ENCODE measurements around the gene TBC1D22A. TPM values are rescaled to one million over a fixed set of nuclear protein-coding genes. Genes with fewer than 3 reads are reported as not detected.

TBC1D22A gene
- total RNA-seq, 4 donors from 2014 or later, result 9.2 to 45.3 (median 22.8) TPM

GRCh38 chr22:47042861-47043496 is 280.5 kb downstream of the TBC1D22A start:
- no peak for DNase-seq
- H3K4me3 ChIP-seq, result no peak overlapping the region

GRCh38 chr22:47043835-47044721 is 281.6 kb downstream of the TBC1D22A start:
- TF ChIP-seq POLR2A (IDR thresholded peaks at IDR 0.05) (no peak), CTCF (IDR thresholded peaks at IDR 0.05) (no peak)
- intact Hi-C loops (cut with DNase I; ENCODE audit: low total_unique reads), result no loop called here
- Histone ChIP-seq H3K36me3 (no peaks in the 10 kb centered on the region), H3K4me3 (no peak overlapping the region), H3K27ac (no peak overlapping the region), H3K27me3 (no peaks in the 10 kb centered on the region), H3K4me1 (no peaks in the 10 kb centered on the region), H3K9me3 (no peaks in the 10 kb centered on the region)
- DNase-seq, result no peak

More at GRCh38 chr22:47042861-47043496, 280.5 kb downstream of the TBC1D22A start:
- no peak overlapping the region for H3K27ac ChIP-seq
- H3K9me3 ChIP-seq, result no peaks in the 10 kb centered on the region
- H3K4me1 ChIP-seq, result no peaks in the 10 kb centered on the region
- no peaks in the 10 kb centered on the region for H3K27me3 ChIP-seq
- intact Hi-C loops (cut with DNase I; ENCODE audit: low total_unique reads), result no loop called here
- no peak for TF ChIP-seq POLR2A (IDR thresholded peaks at IDR 0.05)
- TF ChIP-seq CTCF (IDR thresholded peaks at IDR 0.05), result no peak
- no peaks in the 10 kb centered on the region for H3K36me3 ChIP-seq

DNA sequence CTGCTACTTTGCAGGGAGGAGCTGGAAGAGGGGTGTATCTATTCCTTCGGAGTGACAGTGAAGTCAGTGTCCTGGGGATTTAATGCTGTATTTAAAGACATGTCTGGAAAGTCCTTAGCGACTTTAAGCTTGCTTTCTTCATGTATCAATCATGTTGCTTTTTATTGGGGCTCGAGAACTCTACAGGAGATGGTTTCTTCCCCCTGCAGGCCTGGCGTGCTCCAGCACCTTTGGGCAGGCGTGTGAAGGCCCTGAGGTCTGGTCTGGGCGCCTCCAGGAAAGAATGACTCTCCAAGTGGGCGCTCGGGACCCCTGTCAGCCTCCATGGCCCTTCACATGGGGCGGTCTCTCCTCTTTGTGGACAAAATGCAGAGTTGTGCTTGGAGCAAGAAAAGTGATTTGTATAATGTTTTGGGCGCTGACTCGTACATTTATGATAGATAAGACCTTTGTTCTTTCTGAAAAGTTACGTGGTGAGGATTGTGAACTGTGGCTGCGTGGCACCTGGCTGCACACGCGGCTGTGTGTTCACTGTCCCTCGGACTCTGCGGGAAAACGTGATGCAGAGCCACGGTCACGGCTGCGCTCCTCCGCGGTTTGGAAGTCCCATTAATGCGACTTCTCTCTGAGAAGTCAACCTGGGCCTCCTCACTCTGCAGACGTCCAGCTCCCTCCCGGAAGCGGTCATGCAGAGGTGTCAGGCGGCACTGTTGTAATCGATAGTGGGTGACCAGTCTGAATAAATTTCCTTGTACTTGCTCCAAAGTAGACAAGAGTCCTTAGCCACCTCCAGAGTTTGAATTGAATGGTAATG is 282.5 kb downstream of the TBC1D22A start:
- H3K4me1 ChIP-seq, result no peaks in the 10 kb centered on the region
- no peaks in the 10 kb centered on the region for H3K27me3 ChIP-seq
- DNase-seq, result no peak
- H3K9me3 ChIP-seq, result no peaks in the 10 kb centered on the region
- no peak for TF ChIP-seq CTCF (IDR thresholded peaks at IDR 0.05)
- no peak for TF ChIP-seq POLR2A (IDR thresholded peaks at IDR 0.05)
- no peak overlapping the region for H3K27ac ChIP-seq
- intact Hi-C loops (cut with DNase I; ENCODE audit: low total_unique reads), result no loop called here
- no peaks in the 10 kb centered on the region for H3K36me3 ChIP-seq
- H3K4me3 ChIP-seq, result no peak overlapping the region

- no peaks in the 10 kb centered on the region for H3K36me3 ChIP-seq
- TF ChIP-seq CTCF (IDR thresholded peaks at IDR 0.05) (no peak), POLR2A (IDR thresholded peaks at IDR 0.05) (no peak)
- no peaks in the 10 kb centered on the region for H3K9me3 ChIP-seq
- no peak overlapping the region for H3K4me3 ChIP-seq
- no peaks in the 10 kb centered on the region for H3K4me1 ChIP-seq
- H3K27me3 ChIP-seq, result no peaks in the 10 kb centered on the region
- intact Hi-C loops (cut with DNase I; ENCODE audit: low total_unique reads), result no loop called here
- no peak overlapping the region for H3K27ac ChIP-seq
- DNase-seq, result no peak
These were observed 283.4 kb downstream of the TBC1D22A start for GRCh38 chr22:47045691-47046410.
